AG04449 (cell line): ENCODE data around the gene TLR2.
A peak's percentile ranks its signal among the peaks of the same experiment; 100 is the strongest.

ENCODE experiments used
- CTCF ChIA-PET: fragments of 350-600 bp; formaldehyde crosslinking; extraction: SDS; loops from one replicate; lab custom pipeline; 2021; ENCODE audit warnings: antibody characterized with exemption; lab: Yijun Ruan, JAX
- POLR2A ChIA-PET: fragments of 400-600, 350-600 bp; formaldehyde crosslinking; extraction: SDS; loops from one replicate; lab custom pipeline; 2020; ENCODE audit warnings: antibody characterized with exemption, inconsistent platforms; lab: Yijun Ruan, JAX
- DNase-seq: peaks from one replicate; pipeline ENCODE4 v3.0.0-alpha.2; 2010; ENCODE audit warnings: low read depth, low spot score
- H3K4me3 ChIP-seq: 2 replicates; pipeline ENCODE4 v1.5.1; 2011; ENCODE audit warnings: low read depth, mild to moderate bottlenecking, control low read depth, low read length
- CTCF ChIP-seq: IDR thresholded peaks from one replicate; pipeline ENCODE4 v1.5.1; 2011; ENCODE audit warnings: mild to moderate bottlenecking, moderate library complexity, low read length, control low read depth, inconsistent platforms; ENCODE audit not compliant: insufficient read depth; ENCODE audit errors: missing control alignments

Gene TLR2

GRCh38 chr4:153669838-153670237 lies 14.2 kb upstream of the TLR2 start:
- TF ChIP-seq CTCF, result no peak
- POLR2A ChIA-PET, result no interaction called here
- CTCF ChIA-PET, result interaction anchor here (0.8 to 1.0 kb wide), 2 partner anchors 9 to 27 kb away, joined by 3 read pairs; no protein-coding TSS in a partner anchor
- no peak overlapping the region for H3K4me3 ChIP-seq
- no peak for DNase-seq

GRCh38 chr4:153676486-153676885 lies 7.6 kb upstream of the TLR2 start:
- POLR2A ChIA-PET, result no interaction called here
- no peak for TF ChIP-seq CTCF
- CTCF ChIA-PET, result no interaction called here
- H3K4me3 ChIP-seq, result no peak overlapping the region
- no peak for DNase-seq

- CTCF ChIA-PET, result no interaction called here
- POLR2A ChIA-PET, result no interaction called here
- H3K4me3 ChIP-seq, result no peak overlapping the region
- DNase-seq, result peak; percentile 72
- TF ChIP-seq CTCF, result no peak
Measured at GRCh38 chr4:153676984-153677383, 7.1 kb upstream of the TLR2 start.

GRCh38 chr4:153679486-153679885 lies 4.6 kb upstream of the TLR2 start:
- DNase-seq, result no peak
- no peak for TF ChIP-seq CTCF
- H3K4me3 ChIP-seq, result no peak overlapping the region
- ChIA-PET CTCF (interaction anchor here (1.2 kb wide), 1 partner anchor 30 kb away, joined by 3 read pairs; no protein-coding TSS in a partner anchor), POLR2A (no interaction called here)

DNA sequence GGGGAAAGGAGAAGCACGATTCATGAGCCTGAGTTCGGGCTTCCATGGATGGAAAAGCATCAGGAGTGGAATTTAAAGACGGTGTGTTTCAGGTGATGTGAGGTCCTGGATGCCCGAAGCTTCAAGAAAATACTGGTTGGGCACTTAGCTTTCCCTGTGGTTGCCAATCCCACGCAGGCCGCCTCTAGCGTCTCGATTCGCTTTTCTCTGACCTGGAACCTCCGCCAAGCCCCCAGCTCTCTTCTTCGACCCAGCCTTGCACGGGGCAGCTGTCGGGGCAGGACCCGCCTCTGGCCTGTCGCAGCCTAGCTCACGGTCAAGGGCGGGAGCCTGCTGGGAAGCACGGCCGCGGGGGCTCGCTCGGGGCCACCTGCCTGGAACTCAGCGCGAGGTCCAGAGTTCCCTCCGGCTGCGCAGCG lies 308 bp upstream of the TLR2 start:
- ChIA-PET POLR2A (no interaction called here), CTCF (interaction anchor here (1.5 kb wide), 1 partner anchor 65 kb away, joined by 3 read pairs; no protein-coding TSS in a partner anchor)

DNA sequence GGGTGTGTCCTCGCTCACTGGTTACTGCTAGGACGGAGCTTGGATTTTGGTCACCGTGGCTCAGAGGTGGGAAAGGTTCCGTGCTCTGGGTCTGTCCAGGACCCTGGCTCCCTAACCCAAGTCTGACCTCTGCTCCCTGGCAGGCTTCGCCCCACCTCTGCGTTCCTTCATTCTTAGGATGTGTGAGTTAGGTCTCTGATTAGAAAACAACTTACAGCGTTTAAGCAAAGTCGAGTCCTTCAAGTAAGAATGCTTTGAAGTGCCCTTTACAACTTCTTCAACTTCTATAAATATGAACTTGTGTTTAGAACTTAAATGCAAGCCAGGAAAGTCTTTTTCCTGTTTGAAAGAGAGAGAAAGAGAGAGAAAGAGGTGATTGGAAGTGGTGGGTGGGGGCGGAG lies 891 bp downstream of the TLR2 start:
- DNase-seq, result no peak
- CTCF ChIA-PET, result interaction anchor here (1.5 kb wide), 1 partner anchor 64 kb away, joined by 3 read pairs; no protein-coding TSS in a partner anchor
- POLR2A ChIA-PET, result no interaction called here
- H3K4me3 ChIP-seq, result peak overlapping the region; percentile 47
- TF ChIP-seq CTCF, result no peak

More for the DNA sequence above, 308 bp upstream of the TLR2 start:
- H3K4me3 ChIP-seq, result peak overlapping the region; percentile 47
- TF ChIP-seq CTCF, result no peak
- DNase-seq, result no peak
